HG03442 (cell line): ENCODE measurements around the gene SYNGR3.
"Not testable (repeated sequence)": the region's sequence is repeated elsewhere in the genome, so short reads cannot be mapped to it uniquely, and the experiment has no call there.

Source experiments
- ATAC-seq: cut with Tn5 transposase; IDR thresholded peaks from one replicate; pipeline ENCODE4 v1.9.1; 2021; ENCODE audit warnings: mild to moderate bottlenecking, moderate library complexity; ENCODE audit not compliant: unreplicated experiment

SYNGR3 gene

DNA sequence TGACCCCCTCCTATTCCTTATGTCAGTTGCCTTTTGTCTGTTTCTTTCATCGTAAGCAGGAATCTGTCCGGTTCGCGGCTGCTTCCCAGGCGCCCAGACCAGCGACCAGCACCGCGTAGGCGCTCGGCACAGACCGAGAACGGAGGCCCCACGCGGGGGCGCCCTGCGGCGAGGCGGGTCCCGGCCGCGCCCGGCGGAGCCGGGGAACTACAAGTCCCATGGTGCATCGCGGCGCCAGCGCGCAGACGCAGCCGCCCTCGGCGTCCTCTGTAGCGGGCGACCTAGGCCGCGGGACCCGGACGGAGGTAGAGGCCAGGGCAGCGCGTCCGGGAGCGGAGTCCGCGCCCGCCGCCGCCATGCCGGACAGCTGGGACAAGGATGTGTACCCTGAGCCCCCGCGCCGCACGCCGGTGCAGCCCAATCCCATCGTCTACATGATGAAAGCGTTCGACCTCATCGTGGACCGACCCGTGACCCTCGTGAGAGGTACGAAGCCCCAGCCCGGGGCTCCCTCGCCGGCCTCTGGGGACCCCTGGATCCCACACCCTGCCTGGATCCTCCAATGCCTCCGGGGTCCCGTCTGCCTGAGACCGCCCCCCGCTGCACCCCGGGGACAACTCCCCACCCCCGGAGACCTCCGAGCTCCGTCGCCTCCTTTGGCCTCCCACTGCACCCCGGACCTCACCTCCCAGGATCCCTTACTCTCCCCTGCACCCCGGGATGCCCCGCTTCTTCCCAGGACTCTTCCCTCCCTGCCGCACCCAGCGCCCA is 30.3 kb upstream of the SYNGR3 start, which contains the start of gene NDUFB10:
NDUFB10 (plus strand) TSS at position 270 of the 771 bp plus-strand sequence; CDS start at position 357, 87 bp downstream.
- peak; percentile 70 for ATAC-seq

DNA sequence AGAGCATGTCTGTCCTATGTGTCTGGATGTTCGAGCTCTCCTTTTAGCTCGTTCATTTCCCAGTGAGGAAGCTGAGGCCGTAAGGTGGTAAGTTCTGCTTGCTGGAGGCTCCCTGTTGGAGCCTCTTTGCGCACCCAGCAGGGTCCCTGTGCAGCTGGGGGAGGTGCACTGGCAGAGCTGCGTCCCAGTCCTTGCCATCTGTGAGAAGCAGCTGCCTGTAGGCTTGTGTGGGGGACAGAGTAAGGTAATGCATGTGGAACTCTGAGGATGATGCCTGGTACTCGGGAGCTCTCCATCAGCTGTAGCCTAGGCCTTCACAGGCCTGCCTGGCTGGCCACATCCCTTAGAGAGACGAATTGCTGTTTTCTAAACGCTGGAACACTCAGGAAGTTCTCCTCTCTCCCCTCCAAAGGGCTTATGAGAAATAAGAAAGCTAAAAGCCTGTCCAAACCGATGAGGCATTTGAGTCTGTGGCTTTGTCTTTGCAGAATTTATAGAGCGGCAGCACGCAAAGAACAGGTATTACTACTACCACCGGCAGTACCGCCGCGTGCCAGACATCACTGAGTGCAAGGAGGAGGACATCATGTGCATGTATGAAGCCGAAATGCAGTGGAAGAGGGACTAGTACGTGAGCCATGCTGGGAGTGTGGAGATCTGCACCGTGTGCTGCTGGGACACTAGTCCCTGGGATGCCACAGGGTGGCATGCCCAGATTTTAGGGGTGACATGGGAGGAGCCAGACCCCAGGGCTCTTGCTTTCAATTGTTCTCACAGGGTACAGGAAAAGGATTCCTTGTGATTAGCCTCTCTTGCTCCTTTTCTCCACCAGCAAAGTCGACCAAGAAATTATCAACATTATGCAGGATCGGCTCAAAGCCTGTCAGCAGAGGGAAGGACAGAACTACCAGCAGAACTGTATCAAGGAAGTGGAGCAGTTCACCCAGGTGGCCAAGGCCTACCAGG is 28.8 kb upstream of the SYNGR3 start:
- no peak for ATAC-seq

DNA sequence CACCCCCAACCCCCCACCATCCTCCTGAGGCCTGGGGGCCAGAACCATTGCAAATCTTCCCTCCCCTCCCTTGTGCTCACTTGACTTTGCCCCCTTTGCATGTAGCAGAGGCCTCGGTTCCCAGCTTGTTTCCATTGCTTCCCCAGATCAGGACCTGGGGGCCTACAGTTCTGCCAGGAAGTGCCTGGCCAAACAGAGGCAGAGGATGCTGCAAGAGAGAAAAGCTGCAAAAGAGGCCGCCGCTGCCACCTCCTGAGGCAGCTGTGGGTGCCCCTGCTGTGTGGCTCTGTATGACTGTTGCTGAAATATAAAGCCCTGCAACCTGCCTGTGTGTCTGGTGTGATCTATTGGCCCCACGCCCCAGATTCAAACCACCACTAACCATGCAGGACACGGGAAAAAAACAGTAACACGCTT is 28.1 kb upstream of the SYNGR3 start:
- no peak for ATAC-seq

DNA sequence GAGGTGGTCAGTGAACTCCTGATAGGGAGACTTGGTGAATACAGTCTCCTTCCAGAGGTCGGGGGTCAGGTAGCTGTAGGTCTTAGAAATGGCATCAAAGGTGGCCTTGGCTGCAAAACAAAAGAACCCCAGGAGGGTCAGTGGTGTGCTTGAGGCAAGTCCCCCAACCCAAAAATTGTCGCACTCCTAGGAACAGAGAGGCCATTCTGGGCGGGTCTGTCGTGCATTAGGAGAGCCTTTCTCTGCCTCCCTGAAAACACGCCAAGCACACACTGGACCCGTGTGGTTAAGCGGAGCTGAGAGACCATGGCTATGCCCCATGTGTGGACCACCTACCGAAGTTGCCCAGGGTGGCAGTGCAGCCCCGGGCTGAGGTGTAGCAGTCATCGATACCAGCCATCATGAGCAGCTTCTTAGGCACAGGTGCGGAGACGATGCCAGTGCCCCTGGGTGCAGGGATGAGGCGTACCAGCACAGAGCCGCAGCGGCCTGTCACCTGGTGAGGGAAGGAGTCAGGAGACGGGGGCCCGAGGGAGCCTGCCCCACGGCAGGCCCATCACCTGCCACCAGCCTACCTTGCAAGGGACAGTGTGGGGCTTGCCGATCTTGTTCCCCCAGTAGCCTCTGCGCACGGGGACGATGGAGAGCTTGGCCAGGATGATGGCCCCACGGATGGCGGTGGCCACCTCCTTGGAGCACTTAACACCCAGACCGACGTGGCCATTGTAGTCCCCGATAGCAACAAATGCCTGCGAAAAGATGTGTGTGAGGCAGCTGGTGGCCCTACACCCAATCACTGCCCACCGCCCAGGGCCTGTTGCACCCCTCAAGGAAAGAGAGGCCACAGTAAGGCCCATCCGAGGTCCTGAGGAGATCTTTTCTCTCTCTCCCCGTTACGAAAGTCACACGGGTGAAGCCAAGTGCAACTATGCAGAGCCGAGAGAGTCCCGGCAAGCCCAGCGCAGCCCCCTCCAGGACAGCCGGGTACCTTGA is 27.3 kb upstream of the SYNGR3 start:
- not testable (repeated sequence) for ATAC-seq

DNA sequence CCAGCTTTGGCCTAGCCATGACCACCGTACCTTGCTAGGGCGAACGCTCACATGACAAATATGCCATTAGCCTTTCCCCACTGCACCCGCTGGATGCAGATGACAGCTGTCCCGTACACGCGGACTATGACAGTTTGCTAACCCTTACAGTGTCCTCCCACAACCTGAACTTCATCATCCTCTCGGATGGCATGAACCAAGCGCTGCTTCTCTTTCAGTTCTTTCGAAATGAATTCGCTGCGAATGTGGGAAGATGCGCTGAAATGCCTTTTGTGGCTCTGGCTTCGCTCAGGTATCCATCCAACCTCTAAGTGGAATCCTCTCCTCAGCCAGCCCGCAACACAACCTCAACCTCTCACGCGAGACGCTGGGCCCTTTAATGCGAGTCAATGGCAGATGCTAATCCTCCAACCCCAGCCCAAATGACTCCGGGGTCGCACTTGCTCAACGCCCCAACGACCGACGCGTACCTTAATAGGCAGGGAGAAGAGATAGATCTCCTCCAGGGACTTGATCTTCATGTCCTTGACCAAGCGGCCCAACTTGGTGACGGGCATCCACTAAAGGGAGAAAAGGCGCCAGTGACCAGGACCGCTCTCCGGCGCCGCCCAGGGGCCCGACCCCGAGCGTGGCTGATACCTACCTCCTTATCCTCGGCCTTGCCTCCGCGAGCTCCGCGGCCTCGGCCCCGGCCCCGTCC is 25.8 kb upstream of the SYNGR3 start:
- no peak for ATAC-seq

DNA sequence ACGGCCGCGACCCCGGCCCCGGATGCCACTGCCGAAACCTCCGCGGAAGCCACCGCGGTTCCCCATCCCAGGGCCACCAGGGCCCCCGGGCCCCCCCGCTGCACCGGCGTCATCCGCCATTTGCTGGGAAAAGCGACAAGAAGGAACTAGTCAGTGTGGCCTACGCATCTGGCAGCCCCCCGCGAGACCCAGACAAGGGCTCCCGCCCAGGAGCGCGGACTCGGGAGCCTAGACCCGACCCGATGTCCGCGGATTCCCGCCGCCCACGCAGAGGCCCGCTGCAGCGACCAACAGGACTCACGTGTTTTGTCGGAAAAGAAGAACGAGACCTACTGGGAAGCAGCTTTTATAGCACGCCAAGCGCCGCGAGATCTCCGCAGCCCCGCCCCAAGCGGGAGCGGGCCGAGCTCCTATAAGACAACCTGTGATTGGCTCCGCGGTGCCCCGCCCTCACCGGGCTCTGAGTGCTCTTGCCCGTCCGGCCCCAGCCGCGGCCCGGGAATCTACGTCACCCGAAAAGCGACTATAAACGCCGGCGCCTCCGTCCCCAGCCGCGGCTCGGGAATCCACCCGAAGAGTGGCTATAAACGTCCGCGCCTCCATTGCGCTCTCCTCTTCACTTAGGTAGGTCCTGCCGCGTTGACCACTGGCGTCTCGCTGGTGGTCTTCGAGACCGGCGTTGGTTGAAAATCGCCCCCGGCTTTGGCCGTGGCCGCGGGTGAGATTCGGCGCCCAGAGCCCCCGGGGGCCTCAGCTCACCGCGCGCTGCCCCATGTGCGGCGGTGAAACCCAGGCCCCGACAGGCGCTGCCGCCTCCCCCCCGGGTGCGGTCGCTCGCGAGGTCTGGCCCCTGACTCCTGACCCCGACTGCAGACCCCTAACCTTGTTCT is 25.0 kb upstream of the SYNGR3 start, which contains the start of gene RPS2:
RPS2 (minus strand) TSS at position 321 of the 890 bp plus-strand sequence; CDS start at position 120, 201 bp downstream.
- peak; percentile 85 for ATAC-seq

DNA sequence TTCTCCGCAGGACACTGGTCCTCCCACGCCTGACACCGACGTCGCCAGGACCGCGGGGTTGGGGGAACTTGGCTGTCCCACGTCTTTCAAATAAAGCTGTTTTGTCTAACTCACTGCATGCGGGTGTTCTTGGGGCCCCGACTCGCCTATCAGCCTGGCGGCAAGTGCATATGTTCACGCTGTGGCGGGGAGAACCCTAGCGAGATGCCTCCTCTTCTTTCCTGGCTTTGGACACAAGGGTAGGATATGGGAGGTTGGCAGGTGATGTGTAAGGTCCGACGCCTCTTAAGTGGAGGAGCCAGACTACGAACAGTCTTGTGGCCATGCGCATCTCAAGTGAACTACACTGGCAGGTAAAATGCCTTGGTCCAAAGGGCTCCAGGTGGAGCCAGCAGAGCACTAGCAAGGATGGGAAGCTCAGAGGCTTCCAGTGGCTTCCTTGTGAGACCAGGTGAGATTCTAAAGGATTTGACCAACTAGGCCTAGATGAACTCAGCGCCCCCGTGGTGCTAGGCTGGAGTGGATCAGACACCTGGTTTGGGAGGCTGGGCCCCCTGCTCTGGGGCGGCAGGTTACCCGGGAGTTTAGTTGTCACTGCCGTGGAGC is 24.3 kb upstream of the SYNGR3 start:
- ATAC-seq: no peak

DNA sequence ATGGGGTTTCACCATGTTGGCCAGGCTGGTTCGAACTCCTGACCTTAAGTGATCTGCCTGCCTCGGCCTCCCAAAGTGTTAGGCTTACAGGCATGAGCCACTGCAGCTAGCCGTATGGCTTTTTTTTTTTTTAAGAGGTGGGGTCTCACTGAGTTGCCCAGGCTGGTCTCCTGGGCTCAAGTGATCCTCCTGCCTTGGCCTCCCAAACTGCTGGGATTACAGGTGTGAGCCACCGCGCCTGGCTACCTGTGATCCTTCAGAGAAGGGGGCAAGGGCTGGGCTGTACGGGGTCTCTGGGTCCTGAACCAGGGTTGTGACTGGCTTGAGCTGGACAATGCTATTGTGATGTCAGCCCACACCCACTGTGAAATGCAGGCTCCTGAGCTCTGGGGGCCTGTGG is 23.3 kb upstream of the SYNGR3 start, which contains the start of gene RNF151:
RNF151 (plus strand) TSS at position 397 of the 400 bp plus-strand sequence. CDS start 26 bp downstream, outside the sequence.
- ATAC-seq: no peak

DNA sequence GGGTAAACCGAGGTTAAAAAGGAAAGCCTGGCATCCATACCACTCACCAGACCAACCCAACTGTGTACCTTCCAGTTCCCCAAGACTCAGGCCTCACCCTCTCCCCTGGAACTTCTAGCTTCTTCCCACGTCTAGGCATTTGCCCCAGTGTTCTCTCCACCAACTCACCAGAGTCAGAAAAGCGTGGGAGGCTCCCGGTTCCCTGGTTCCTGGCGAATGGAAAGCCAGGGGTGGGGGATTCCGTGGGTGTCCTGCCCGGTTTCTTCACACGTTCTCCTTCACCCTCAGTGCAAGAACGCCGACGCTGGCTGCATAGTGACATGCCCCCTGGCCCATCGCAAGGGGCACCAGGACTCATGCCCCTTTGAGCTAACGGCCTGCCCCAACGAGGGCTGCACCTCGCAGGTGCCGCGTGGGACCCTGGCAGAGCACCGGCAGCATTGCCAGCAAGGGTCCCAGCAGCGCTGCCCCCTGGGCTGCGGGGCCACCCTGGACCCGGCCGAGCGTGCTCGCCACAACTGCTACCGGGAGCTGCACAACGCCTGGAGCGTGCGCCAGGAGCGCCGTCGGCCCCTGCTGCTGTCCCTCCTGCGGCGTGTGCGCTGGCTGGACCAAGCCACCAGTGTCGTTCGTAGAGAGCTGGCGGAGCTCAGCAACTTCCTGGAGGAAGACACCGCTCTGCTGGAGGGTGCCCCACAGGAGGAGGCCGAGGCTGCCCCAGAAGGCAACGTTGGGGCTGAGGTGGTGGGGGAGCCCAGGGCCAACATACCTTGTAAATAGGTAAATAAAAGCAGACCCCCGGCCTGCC is 21.4 kb upstream of the SYNGR3 start:
- ATAC-seq: no peak

DNA sequence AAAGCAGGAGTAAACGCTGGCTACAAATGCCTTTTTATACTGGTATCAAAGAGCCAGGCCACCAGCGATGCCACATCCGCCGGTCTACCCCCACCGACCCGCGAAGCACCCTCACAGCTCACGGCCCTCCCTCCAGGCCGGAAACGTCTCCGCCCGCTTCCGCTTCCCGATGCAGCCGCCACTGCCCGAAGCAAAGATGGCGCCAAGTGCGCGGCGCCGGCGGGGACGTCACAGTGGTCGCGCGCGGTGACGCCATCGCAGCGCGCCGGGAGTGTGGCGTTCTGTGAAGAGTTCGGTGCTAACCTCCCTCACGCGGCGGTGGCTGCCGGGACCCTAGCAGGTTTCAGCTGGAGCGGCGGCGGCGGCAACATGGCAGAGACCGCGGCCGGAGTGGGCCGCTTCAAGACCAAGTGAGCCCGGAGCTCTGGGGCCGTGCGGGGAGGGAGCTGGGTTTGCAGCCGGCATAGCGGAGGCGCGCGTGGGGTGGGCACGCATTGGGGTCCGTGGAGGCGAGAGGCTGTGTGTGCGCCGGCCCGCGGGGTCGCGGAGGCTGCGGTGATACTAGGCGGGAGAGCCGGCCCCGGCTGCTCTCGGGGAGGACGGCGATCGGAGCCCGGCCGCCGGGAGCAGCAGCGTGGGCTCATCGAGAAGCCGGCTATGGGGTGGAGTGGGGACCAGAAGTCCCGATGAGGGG is 17.8 kb upstream of the SYNGR3 start, which contains the start of gene TBL3:
TBL3 (plus strand) TSS at position 258 of the 694 bp plus-strand sequence; CDS start at position 370, 112 bp downstream.
- peak; percentile 72 for ATAC-seq

DNA sequence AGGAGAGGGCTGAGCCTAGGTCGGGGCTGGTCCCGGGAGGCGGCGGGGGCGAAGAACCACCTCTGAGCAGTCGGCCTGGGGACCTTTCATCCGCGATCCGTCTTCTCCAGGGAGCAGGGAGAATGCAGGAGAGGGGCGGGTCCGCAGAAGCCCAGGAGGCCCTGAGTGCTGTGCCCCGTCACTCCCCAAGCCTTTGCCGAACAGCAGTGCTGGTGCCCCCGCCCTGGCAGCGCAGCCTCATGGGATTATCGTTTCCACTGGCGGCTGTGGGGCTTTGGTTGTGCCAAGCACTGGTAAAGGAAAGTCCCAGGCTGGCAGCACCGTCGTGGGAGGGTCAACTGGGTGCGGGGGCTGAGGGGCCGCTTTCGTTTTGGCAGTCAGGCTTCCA is 17.3 kb upstream of the SYNGR3 start:
- ATAC-seq: no peak

DNA sequence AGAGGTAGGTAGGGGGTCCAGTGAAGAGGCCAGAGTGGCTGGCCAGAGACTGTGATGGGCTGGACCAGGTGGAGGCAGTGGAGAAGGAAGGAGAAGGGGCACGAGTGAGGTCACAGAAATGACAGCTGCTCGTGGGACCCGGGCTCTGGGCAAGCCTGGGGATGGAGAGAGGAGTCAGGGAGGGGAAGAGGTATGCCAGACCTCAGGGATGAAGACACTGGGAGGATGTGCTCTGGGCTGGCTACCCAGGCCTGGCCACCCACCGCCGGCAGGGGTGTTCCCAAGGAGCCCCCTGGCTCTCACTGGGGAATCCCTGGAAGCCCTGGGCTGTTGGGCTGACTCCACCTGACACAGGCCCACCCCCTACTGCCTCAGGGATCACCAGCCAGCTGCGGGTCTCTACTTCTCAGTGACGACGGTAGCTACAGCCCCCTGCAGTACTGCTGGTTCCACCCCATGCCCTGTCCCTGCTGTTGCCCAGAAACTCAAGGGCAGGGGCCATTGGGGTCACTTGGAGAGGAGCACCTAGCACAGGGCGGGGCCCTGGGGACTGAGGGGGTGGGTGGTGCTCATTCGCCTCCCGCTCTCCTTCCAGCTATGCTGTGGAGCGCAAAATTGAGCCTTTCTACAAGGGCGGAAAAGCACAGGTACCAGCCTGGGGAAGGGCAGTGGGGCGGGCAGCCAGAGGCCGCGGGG is 16.2 kb upstream of the SYNGR3 start:
- no peak for ATAC-seq

DNA sequence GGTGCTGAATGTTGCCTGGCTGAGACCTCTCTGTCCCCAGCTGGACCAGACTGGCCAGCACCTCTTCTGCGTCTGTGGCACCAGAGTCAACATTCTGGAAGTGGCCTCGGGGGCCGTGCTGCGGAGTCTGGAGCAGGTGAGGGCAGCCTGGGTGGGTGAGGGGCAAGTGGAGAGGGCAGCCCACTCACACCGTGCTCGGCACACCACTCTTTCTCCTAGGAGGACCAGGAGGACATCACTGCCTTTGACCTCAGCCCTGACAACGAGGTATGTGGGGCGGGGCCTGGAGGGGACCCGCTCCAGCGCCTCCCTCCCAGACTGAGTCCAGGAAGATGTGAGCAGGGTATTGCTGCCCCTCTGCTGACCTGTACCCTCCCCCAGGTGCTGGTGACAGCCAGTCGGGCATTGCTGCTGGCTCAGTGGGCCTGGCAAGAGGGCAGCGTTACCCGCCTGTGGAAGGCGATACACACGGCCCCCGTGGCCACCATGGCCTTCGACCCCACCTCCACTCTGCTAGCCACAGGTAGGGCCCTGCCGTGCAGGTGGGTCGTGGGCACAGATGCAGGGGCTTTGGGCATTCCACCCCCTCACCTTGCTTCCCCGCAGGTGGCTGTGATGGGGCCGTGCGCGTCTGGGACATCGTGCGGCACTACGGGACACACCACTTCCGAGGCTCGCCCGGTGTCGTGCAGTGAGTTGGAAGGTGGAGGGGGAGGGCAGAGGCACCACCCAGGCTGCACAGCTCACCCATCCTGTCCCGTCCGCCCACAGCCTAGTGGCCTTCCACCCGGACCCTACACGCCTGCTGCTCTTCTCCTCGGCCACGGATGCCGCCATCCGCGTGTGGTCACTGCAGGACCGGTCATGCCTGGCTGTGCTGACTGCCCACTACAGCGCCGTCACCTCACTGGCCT is 15.4 kb upstream of the SYNGR3 start:
- no peak for ATAC-seq

DNA sequence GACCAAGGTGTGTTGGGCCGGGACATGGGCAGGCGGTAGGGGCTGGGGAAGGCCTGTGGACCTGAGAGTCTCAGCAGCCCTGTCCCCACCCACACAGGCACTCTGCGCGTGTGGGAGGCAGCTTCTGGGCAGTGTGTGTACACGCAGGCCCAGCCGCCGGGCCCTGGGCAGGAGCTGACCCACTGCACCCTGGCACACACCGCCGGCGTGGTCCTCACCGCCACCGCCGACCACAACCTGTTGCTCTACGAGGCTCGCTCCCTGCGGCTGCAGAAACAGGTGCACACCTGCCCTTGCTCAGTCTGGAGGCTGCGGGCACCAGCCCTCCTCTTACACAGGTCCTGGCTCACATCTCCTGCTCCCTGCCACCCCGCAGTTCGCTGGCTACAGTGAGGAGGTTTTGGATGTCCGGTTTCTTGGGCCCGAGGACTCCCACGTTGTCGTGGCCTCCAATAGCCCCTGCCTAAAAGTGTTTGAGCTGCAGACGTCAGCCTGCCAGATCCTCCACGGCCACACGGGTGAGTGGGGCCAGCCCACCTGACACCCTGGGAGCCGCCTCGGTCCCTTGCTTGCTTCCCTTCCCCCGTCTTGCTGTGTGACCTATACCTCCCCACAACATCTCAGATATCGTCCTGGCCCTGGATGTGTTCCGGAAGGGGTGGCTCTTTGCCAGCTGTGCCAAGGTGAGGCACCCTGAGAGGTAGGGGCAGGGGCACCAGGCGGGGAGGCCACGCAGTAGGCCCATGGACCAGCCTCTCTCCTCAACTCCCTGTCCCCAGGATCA is 14.1 kb upstream of the SYNGR3 start:
- no peak for ATAC-seq
